Ascending aorta (tissue), 2 donors: ENCODE results near the gene CATSPERE. TPM values are rescaled to one million over a fixed set of nuclear protein-coding genes. Genes with fewer than 3 reads are reported as not detected.
"Not testable (repeated sequence)": the region's sequence is repeated elsewhere in the genome, so short reads cannot be mapped to it uniquely, and the experiment has no call there.

Source experiments
- DNase-seq, 2 donors: peaks; one replicate each; pipeline ENCODE4 v3.0.0-alpha.2; 2019; ENCODE audit warnings: low spot score in 2 of 2
- H3K27ac ChIP-seq, 2 donors: fragments of 200-600 bp; sonication (generic); one replicate each; pipeline ENCODE4 v1.5.1; 2016 to 2017; ENCODE audit warnings: mild to moderate bottlenecking in 1 of 2
- H3K27me3 ChIP-seq: fragments of 200-600 bp; sonication (generic); one replicate; pipeline ENCODE4 v1.5.1; 2017
- H3K36me3 ChIP-seq, 2 donors: fragments of 200-600 bp; sonication (generic); one replicate each; pipeline ENCODE4 v1.5.1; 2016
- H3K4me1 ChIP-seq, 2 donors: fragments of 200-600 bp; sonication (generic); one replicate each; pipeline ENCODE4 v1.5.1; 2016 to 2017; ENCODE audit warnings: mild to moderate bottlenecking in 1 of 2
- H3K4me3 ChIP-seq, 2 donors: fragments of 200-600 bp; sonication (generic); one replicate each; pipeline ENCODE4 v1.5.1; 2016 to 2017; ENCODE audit warnings: mild to moderate bottlenecking in 1 of 2
- H3K9me3 ChIP-seq, 2 donors: fragments of 200-600 bp; sonication (generic); one replicate each; pipeline ENCODE4 v1.5.1; 2016
- intact Hi-C: fragments of 100-400 bp; cut with DNase I; formaldehyde crosslinking; loops from one replicate; pipeline ENCODE4 v1.15.1; 2023
- total RNA-seq: library from RNA; depleted of rRNA; stranded (reverse); fragments of >200 nt; gene quantifications from one replicate; pipeline ENCODE4 v1.1.0, GENCODE V29; 2016
- TF ChIP-seq, protein P1 (sequence below), 3 experiments: fragments of 200-600 bp in 2 of 3; fragments of 450-650 bp in 1 of 3; sonication (generic) in 2 of 3; IDR thresholded peaks; one replicate each; pipeline ENCODE4 v1.5.1; 2016 to 2019; ENCODE audit warnings: antibody characterized with exemption in 3 of 3, mild to moderate bottlenecking in 1 of 3, moderate library complexity in 1 of 3

CATSPERE gene
- total RNA-seq, 1 donor from 2014 or later, result not detected

DNA sequence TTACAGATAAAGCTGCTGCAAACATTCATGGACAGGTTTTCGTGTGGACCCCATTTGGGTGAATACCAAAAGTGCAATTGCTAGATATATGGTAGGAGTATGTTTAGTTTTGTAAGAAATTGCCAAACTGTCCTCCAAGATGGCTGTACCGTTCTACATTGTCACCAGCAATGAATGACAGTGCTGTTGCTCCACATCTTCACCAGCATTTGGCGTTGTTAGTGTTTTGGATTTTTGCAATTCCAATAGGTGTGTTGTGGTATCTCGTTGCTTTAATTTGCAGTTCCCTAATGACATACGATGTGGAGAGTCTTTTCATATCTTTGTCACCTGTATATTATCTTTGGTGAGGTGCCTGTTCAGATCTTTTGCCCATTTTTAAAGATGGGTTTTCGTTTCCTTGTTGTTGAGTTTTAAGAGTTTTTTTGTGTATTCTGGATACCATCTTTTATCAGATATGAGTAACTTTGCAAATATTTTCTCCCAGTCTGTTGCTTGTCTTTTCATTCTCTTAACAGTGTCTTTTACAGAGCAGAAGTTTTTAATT lies 12.1 kb downstream of the CATSPERE start:
- H3K27me3 ChIP-seq, result no peaks in the 10 kb centered on the region
- no peak overlapping the region for H3K4me3 ChIP-seq
- no peak for DNase-seq
- intact Hi-C loops, result no loop called here
- TF ChIP-seq, protein P1, sequence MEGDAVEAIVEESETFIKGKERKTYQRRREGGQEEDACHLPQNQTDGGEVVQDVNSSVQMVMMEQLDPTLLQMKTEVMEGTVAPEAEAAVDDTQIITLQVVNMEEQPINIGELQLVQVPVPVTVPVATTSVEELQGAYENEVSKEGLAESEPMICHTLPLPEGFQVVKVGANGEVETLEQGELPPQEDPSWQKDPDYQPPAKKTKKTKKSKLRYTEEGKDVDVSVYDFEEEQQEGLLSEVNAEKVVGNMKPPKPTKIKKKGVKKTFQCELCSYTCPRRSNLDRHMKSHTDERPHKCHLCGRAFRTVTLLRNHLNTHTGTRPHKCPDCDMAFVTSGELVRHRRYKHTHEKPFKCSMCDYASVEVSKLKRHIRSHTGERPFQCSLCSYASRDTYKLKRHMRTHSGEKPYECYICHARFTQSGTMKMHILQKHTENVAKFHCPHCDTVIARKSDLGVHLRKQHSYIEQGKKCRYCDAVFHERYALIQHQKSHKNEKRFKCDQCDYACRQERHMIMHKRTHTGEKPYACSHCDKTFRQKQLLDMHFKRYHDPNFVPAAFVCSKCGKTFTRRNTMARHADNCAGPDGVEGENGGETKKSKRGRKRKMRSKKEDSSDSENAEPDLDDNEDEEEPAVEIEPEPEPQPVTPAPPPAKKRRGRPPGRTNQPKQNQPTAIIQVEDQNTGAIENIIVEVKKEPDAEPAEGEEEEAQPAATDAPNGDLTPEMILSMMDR (IDR thresholded peaks at IDR 0.05), result no peak
- no peaks in the 10 kb centered on the region for H3K4me1 ChIP-seq
- H3K36me3 ChIP-seq, result no peaks in the 10 kb centered on the region
- H3K27ac ChIP-seq, result no peak overlapping the region
- H3K9me3 ChIP-seq, result no peaks in the 10 kb centered on the region

DNA sequence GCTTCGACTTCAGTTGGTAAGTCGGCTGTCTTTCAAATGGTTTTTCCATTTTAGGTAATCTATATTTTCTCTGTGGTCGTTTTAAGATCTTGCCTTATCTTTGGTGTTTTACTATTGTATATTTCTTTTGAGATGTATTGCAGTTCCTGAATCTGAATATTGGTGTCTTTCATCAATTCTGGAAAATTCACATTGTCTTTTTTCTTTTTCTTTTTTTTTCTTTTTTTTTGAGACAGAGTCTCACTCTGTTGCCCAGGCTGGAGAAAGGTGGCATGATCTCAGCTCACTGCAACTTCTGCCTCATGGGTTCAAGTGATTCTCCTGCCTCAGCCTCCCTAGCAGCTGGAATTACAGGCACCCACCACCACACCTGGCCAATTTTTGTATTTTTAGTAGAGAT lies 23.9 kb downstream of the CATSPERE start:
- H3K9me3 ChIP-seq, H3K27me3 ChIP-seq, H3K4me1 ChIP-seq, H3K36me3 ChIP-seq, intact Hi-C loops, DNase-seq, H3K27ac ChIP-seq, H3K4me3 ChIP-seq: not testable (repeated sequence)

DNA sequence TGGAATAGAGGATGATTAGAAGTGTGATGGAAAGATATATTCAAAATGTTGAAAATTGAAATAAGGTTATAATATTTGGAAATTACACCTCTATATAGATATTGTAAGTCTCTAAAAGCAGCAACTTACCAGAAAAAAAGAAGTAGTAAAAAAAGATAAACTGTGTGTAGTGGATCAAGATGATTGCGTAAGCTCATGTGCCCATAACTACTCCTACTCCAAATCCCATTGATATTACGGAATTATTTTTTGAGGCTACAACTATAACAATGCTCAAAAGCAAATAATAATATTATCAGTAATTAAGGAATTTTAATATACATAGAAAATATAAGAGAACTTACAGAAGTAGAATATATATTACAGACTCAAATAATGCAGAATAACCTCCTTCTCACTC lies 33.6 kb downstream of the CATSPERE start:
- intact Hi-C loops, result no loop called here
- Histone ChIP-seq H3K4me1 (no peaks in the 10 kb centered on the region), H3K4me3 (no peak overlapping the region), H3K27me3 (no peaks in the 10 kb centered on the region), H3K9me3 (no peaks in the 10 kb centered on the region), H3K27ac (no peak overlapping the region), H3K36me3 (no peaks in the 10 kb centered on the region)
- TF ChIP-seq, protein P1 (IDR thresholded peaks at IDR 0.05), result no peak
- DNase-seq, result no peak

DNA sequence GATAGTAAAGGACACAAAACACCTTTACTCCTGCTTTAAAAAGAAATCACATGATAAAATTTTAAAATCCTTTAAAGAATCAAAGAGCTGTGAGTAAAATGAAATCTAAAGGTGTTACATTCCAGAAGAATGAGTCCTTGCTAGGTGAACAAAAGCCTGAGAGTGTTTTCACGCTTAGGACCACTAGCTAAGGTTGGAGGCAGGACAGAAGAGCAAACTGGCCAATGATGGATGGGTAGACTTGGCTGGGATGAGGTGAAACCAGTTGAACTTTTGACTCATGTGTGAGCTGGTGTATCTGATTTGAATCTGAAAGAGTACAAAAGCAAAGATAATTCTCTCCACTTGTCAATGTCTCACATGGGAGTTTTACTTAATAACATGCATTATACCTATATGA lies 35.1 kb downstream of the CATSPERE start:
- H3K9me3 ChIP-seq, result peaks cover 0 to 4% of the 10 kb centered on the region in 2 donors
- no peak overlapping the region for H3K4me3 ChIP-seq
- no peak overlapping the region for H3K27ac ChIP-seq
- DNase-seq, result no peak
- H3K4me1 ChIP-seq, result no peaks in the 10 kb centered on the region
- no peaks in the 10 kb centered on the region for H3K36me3 ChIP-seq
- no peaks in the 10 kb centered on the region for H3K27me3 ChIP-seq
- intact Hi-C loops, result no loop called here
- TF ChIP-seq, protein P1 (IDR thresholded peaks at IDR 0.05), result no peak

DNA sequence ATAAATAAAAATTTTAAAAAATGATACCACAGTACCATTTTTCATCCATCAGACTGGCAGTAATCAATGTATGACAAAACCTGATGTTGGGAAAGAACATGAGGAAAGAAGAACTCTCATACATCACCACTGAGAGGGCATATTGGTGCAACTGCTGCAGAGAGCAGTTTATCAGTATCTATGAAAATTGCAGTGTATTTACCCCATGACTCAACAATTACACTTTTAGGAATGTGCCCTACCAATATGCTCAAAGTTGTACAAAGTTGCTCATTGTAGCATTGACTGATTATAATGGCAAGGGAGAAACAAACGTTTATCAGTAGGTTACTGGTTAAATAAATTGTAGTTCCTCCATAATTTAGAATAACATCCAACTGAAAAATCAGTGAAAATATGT lies 36.7 kb downstream of the CATSPERE start:
- H3K4me3 ChIP-seq, result no peak overlapping the region
- peaks cover 0 to 4% of the 10 kb centered on the region in 2 donors for H3K9me3 ChIP-seq
- no peaks in the 10 kb centered on the region for H3K27me3 ChIP-seq
- no peak for DNase-seq
- TF ChIP-seq, protein P1 (IDR thresholded peaks at IDR 0.05), result no peak
- no peaks in the 10 kb centered on the region for H3K4me1 ChIP-seq
- H3K27ac ChIP-seq, result no peak overlapping the region
- intact Hi-C loops, result no loop called here
- H3K36me3 ChIP-seq, result no peaks in the 10 kb centered on the region

DNA sequence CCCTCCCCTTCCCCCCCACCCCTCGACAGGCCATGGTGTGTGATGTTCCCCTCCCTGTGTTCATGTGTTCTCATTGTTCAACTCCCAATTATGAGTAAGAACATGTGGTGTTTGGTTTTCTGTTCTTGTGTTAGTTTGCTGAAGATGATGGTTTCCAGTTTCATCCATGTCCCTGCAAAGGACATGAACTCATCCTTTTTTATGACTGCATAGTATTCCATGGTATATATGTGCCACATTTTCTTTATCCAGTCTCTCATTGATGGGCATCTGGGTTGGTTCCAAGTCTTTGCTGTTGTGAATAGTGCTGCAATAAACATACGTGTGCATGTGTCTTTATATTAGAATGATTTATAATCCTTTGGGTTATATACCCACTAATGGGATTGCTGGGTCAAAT lies 38.4 kb downstream of the CATSPERE start:
- H3K4me3 ChIP-seq, H3K9me3 ChIP-seq, DNase-seq, H3K4me1 ChIP-seq, H3K27me3 ChIP-seq, intact Hi-C loops, H3K27ac ChIP-seq, H3K36me3 ChIP-seq: not testable (repeated sequence)

DNA sequence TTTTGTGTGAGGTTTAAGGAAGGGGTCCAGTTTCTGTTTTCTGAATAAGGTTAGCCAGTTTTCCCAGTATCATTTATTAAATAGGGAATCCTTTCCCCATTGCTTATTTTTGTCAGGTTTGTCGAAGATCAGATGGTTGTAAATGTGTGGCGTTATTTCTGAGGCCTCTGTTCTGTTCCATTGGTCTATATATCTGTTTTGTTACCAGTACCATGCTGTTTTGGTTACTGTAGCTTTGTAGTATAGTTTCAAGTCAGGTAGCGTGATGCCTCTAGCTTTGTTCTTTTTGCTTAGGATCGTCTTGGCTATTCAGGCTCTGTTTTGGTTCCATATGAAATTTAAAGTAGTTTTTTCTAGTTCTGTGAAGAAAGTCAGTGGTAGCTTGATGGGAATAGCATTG lies 39.4 kb downstream of the CATSPERE start:
- intact Hi-C loops, H3K9me3 ChIP-seq: not testable (repeated sequence)

More for the DNA sequence above, 39.4 kb downstream of the CATSPERE start:
- not testable (repeated sequence) for DNase-seq, H3K4me3 ChIP-seq, H3K27me3 ChIP-seq, H3K4me1 ChIP-seq, H3K36me3 ChIP-seq, H3K27ac ChIP-seq
